Measurements from ENCODE around the gene TNPO2. TPM values are rescaled to one million over a fixed set of nuclear protein-coding genes. Genes with fewer than 3 reads are reported as not detected.

Gene TNPO2
- 60.9 TPM for polyA plus RNA-seq (ENCODE audit: insufficient read length)

- peak; percentile 45 for DNase-seq
These were observed at the start of gene TNPO2 for GRCh38 chr19:12723641-12724426. TSS of gene TNPO2 (minus strand) at chr19:12723932. CDS start at chr19:12720977, 2,955 bp downstream.

- DNase-seq, result no peak
These were observed 48.6 kb upstream of the TNPO2 start for GRCh38 chr19:12772323-12772722.

- DNase-seq, result no peak
These were observed 47.2 kb upstream of the TNPO2 start for GRCh38 chr19:12770922-12771321.

GRCh38 chr19:12769689-12770088 is 46.0 kb upstream of the TNPO2 start:
- no peak for DNase-seq

- DNase-seq, result no peak
These were observed 43.9 kb upstream of the TNPO2 start for GRCh38 chr19:12767666-12768065.

GRCh38 chr19:12767150-12767549 is 43.4 kb upstream of the TNPO2 start:
- no peak for DNase-seq

- DNase-seq, result peak; percentile 75
These were observed 42.4 kb upstream of the TNPO2 start for GRCh38 chr19:12766051-12766521.

- DNase-seq, result no peak
These were observed 41.0 kb upstream of the TNPO2 start for GRCh38 chr19:12764698-12765097.

GRCh38 chr19:12763100-12763499 is 39.4 kb upstream of the TNPO2 start:
- DNase-seq, result no peak

GRCh38 chr19:12759686-12760085 is 36.0 kb upstream of the TNPO2 start:
- DNase-seq, result no peak

- DNase-seq, result peak; percentile 80
These were observed 34.0 kb upstream of the TNPO2 start for GRCh38 chr19:12757544-12758274.

- no peak for DNase-seq
These were observed 32.6 kb upstream of the TNPO2 start for GRCh38 chr19:12756150-12756883.

- no peak for DNase-seq
These were observed 30.9 kb upstream of the TNPO2 start for GRCh38 chr19:12754465-12755196.

GRCh38 chr19:12752056-12752781 is 28.5 kb upstream of the TNPO2 start:
- DNase-seq, result no peak

GRCh38 chr19:12751635-12752034 is 27.9 kb upstream of the TNPO2 start, which contains the start of gene BEST2:
TSS of gene BEST2 (plus strand) at chr19:12751791. CDS start at chr19:12752593, 802 bp downstream.
- no peak for DNase-seq

GRCh38 chr19:12750851-12751250 is 27.1 kb upstream of the TNPO2 start:
- no peak for DNase-seq

GRCh38 chr19:12749938-12750521 is 26.3 kb upstream of the TNPO2 start:
- DNase-seq, result no peak

GRCh38 chr19:12748489-12748888 is 24.8 kb upstream of the TNPO2 start:
- no peak for DNase-seq

- DNase-seq, result no peak
These were observed 21.6 kb upstream of the TNPO2 start for GRCh38 chr19:12745166-12745897.

- DNase-seq, result no peak
These were observed 14.2 kb upstream of the TNPO2 start for GRCh38 chr19:12737835-12738351.
